ENCODE measurements around the gene DLGAP1.

The DLGAP1 gene

GRCh38 chr18:3466872-3467271 lies 988.2 kb downstream of the DLGAP1 start:
- DNase-seq (ENCODE audit: low spot score) = peak; percentile 39

- no peak for DNase-seq (ENCODE audit: low spot score)
Measured at GRCh38 chr18:3466045-3466444, 989.1 kb downstream of the DLGAP1 start.

GRCh38 chr18:3463051-3463450 lies 992.1 kb downstream of the DLGAP1 start:
- no peak for DNase-seq (ENCODE audit: low spot score)

GRCh38 chr18:3461704-3462103 lies 993.4 kb downstream of the DLGAP1 start:
- no peak for DNase-seq (ENCODE audit: low spot score)

DNA sequence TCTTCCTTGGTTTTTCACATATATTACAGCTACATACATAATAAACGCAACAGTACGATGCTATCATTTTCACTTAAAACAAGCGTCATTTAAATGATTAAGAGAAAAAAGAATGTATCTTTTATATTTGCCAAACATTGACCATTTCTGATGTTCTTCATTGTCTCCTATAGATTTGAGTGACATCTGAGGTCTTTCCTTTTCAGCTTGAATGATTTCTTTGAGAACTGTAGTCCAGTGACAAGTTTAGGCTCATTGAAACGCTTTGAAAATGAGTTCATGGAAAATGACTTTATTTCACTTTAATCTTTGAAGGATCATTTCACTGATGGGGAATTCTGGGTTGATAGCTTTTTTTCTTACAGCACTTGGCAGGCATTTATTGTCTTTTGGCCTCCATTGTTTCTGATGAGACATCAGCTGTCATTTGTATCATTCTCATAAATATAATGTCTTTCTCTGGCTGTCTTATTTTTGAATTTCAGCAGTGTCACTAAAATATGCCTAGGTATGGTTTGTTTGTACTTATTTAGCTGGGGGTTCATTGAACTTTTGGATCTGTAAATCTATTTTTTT lies 994.2 kb downstream of the DLGAP1 start:
- DNase-seq (ENCODE audit: low spot score) = no peak

DNA sequence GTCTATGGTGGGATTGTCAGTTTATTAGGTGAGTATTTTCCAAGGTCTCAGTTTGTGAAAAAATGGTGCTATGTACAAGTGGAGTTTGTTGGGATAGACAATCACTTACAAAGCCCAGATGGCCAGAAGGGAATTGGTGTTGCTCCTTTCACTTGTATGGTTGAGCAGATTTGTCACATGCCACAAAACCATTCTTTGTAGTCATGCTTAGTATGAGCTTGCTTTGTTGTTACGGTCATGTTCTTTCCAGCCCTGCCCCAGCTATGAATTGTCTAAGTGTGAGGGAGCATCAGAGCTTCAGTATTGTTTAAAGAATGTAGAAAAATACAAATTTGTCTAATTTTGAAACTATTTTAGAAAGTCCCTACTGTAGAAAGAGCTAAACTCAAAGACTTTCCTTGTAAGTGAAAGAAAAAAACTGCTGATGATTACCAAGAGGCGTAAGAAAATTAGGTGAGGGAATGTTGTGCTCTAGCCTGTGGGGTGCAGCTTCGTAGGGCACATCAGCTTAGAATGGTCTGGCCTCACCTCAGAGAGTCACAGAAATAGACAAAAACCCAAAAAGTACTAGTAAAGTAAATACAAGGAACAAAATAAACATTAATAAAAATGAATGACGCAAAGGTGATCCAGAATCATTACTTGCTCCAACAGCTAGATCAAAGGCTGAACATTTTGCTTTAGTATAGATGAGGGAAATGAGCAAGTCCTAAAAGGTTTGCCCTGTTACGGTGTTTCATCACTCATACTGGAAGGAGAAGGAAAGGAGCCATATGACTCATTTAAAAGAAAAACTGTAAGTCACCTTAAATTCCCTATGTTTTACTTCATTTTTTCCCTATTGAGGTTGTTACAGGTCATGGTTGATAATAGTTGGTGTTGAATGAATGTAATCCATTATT lies 995.9 kb downstream of the DLGAP1 start:
- DNase-seq (ENCODE audit: low spot score) = peak; percentile 45

GRCh38 chr18:3458378-3458777 lies 996.7 kb downstream of the DLGAP1 start:
- peak; percentile 59 for DNase-seq (ENCODE audit: low spot score)

GRCh38 chr18:3457261-3457724 lies 997.8 kb downstream of the DLGAP1 start:
- no peak for DNase-seq (ENCODE audit: low spot score)

DNA sequence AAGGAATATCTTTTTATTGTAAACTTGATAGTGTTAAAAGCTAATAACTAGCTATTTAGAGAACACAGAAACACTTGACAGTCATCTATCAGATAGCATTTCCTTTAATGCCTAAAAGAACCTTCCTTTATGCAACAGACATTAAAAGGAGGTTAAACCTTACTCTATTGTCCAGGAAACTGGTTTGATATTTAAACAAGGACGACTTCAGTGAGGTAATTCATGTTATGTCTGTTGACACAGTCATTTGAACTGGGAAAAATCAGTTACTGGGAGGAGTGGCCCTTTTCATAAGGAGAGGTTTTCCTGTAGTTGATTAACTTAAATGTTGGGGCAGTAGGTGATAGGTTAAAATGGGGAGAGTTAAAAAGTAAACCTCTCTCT lies 998.4 kb downstream of the DLGAP1 start:
- no peak for DNase-seq (ENCODE audit: low spot score)

- no peak for DNase-seq (ENCODE audit: low spot score)
Measured at GRCh38 chr18:3455907-3456685, 999.0 kb downstream of the DLGAP1 start.

- DNase-seq (ENCODE audit: low spot score) = no peak
Measured at GRCh38 chr18:3455090-3455635, 999.9 kb downstream of the DLGAP1 start.

GRCh38 chr18:3454365-3455089 lies 1000.6 kb downstream of the DLGAP1 start:
- DNase-seq (ENCODE audit: low spot score) = peak; percentile 58

DNA sequence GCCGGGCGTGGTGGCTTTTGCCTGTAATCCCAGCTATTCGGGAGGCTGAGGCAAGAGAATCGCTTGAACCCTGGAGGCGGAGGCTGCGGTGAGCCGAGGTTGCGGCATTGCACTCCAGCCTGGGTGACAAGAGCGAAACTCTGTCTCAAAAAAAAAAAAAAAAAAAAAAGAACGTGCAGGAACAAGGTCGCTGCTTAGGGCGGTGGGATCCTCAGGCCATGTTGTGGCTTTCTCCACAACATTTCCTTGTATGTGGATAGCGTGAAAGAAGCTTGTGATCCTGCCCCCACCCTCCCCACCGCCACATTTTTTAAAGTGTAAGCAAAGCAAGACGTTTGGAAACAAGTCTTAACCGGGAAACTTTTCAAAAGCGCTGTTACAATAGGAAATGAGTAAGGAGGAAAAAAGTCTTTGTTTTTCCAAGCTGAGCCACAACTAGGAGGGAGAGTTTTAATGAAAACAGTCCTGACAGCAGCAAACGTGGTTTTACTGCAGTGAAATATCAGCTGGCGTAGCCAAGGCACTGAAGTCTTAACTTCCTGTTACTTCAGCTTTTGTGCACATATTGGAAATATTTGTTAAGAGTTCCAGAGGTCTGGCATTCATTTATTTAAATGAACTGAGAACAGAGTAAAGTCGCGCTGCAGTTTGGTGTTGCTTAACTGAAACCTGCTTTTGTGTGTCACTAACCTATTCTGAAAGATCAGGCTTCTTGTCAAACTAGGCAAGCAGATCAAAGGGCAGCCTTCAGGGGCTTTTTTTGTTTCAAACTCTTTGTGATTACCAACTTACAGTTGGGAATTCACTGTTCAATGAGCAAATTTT lies 1001.4 kb downstream of the DLGAP1 start:
- DNase-seq (ENCODE audit: low spot score) = peak; percentile 48

DNA sequence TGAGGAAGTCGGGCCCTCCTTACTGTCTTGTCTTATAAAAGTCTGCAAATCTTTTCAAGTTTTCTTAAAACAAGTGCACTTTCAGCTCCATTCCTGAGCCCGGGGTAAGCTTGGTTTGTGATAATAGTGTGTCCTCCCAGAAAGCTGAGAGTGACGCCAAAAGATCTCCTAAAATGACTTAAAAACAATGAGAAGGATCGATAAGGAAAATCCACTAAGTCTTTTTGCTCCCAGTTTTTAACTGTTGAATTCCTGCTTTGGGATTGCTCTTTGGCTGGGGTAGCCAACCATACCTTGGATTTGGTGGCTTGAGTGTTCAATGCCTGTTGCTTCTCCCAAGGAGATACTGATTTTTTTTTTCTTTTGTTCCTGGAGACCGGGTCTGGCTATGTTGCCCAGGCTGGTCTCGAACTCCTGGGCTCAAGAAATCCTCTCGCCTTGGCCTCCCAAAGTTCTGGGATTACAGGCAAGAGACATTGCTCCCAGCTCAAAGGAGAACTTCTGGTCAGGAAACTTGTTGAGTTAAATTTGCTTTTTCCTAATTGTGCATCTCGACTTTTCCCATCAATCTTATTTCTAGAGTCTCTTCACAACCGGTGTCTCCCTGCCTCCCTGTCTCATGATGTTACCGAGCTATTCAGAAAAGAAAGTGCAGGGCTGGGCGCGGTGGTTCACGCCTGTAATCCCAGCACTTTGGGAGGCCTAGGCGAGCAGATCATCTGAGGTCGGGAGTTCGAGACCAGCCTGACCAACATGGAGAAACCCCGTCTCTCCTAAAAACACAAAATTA lies 1002.2 kb downstream of the DLGAP1 start:
- no peak for DNase-seq (ENCODE audit: low spot score)

- DNase-seq (ENCODE audit: low spot score) = peak; percentile 37
Measured at GRCh38 chr18:3451989-3452749, 1002.9 kb downstream of the DLGAP1 start.

DNA sequence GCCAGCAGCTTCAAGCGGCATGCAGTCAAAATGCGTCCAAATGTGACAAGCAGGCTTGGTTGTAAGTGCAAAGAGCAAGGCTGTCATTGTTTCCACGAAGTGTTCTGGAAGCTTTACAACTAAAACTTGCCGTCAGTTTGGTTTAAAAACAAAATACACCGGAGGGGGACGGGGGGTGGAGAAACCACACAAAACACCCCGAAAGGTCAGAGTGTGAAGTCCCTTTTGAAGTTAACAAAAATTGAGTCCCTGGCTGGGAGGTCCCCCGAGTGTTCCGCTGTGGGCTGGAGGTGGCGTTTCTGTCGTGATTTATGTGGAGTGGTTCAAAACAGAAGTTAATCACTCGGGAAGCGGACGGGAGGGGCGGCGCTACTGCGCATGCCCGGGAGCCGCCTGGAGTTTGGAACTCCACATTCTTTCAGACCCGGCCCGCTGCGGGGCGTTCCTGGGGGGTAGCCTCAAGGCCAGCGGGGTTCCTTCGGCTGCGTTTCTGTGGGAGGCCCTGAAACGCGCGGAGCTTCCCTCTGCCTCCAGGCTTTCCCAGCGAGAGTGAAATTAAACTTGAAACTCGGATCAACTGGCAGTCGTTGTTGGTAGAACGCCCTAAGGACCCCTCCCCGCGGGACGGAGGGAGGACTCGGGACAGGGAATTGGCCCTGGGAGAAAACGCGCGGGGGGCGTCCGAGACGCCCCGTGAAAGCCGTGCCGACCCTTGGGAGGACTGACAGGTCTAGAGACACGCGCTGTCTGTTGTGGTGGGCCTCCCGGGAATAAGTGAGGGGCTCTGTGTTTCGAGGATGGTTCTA lies 1003.7 kb downstream of the DLGAP1 start:
- peak; percentile 96 for DNase-seq (ENCODE audit: low spot score)

DNA sequence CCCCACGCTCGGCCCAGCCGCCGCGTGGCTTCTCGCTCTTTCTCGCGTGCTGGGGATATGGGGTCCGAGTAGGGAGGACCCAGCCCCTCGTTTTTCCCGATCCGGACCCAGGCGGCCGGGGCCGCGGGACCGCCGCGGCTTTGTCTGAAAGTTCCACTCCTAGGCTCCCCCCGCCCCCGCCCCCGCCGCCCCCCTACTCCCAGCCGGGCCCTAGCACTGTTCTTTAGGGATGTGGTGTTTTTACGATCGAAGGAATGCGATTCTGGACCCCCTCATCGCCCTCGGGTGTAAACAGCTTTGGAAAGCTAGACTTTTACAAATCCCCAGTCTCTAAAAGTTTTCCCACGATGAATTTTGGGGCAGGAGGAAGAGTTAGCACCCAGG lies 1004.3 kb downstream of the DLGAP1 start:
- no peak for DNase-seq (ENCODE audit: low spot score)

GRCh38 chr18:3450012-3450798 lies 1004.9 kb downstream of the DLGAP1 start, which contains the start of gene TGIF1:
Gene TGIF1 (plus strand): TSS chr18:3450172. CDS start chr18:3450490, 318 bp downstream.
- peak; percentile 83 for DNase-seq (ENCODE audit: low spot score)

Measured in CD4-positive, alpha-beta T cell treated with Interleukin-2 at 100 ng/mL for 4 hours (primary cell).